HG03095 (cell line): ENCODE data around the gene CAAP1.
"Not testable (repeated sequence)": the region's sequence is repeated elsewhere in the genome, so short reads cannot be mapped to it uniquely, and the experiment has no call there.

Source experiments
- ATAC-seq: cut with Tn5 transposase; IDR thresholded peaks from one replicate; pipeline ENCODE4 v1.9.1; 2021; ENCODE audit warnings: moderate library complexity; ENCODE audit not compliant: unreplicated experiment

The CAAP1 gene, protein sequence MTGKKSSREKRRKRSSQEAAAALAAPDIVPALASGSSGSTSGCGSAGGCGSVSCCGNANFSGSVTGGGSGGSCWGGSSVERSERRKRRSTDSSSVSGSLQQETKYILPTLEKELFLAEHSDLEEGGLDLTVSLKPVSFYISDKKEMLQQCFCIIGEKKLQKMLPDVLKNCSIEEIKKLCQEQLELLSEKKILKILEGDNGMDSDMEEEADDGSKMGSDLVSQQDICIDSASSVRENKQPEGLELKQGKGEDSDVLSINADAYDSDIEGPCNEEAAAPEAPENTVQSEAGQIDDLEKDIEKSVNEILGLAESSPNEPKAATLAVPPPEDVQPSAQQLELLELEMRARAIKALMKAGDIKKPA

DNA sequence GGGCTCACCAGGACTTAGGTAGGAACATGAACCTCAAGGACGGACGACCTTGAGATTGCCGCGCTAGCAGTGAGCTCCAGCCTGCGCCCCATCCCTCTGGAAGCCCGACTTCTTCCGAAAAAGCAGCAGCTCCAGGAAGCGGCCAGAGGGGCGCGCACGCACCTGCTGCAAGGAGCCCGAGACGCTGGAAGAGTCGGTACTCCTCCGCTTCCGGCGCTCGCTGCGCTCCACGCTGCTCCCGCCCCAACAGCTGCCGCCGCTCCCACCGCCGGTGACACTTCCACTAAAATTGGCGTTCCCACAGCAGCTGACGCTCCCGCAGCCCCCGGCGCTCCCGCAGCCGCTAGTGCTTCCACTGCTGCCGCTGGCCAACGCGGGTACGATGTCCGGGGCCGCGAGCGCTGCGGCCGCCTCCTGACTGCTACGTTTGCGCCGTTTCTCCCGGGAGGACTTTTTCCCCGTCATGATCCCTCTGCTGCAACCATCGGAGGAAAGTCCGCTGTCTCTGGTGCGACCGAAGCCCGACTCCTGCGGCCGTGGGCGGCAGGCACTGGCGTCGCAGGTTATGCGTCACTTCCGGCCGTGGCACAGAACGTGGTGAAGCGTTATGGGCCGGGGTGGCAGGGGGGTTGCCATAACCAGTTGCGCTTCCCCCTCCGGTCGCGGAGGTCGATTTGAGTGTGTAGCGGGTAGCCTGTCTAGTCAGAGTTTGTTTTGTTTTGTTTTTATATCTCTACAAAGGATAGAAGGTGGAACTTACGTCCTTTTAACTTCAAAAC, at the start of gene CAAP1:
Gene CAAP1, minus strand, starts transcription at position 552 of the 779 bp plus-strand sequence. Its CDS starts 87 bp downstream, at position 465.
- peak; percentile 91 for ATAC-seq

DNA sequence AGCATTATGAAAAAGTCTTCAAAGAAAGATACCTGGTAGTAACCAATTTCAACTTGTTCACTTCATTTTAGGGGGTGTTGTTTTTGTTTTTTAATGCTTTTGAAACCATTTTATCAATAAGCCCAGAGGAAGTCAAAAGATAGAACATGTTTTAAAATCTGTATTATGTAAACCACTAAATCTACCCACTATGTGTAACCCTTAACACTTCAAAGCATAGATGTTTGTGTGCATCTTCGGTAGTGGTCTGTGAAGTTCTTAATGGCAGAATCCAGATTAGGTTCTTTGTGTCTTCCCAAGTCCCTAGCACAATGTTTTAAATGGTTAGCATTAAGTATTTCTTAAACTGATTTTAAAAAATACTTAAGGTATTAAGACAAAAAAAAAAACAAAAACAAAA, 48.2 kb upstream of the CAAP1 start:
- no peak for ATAC-seq

DNA sequence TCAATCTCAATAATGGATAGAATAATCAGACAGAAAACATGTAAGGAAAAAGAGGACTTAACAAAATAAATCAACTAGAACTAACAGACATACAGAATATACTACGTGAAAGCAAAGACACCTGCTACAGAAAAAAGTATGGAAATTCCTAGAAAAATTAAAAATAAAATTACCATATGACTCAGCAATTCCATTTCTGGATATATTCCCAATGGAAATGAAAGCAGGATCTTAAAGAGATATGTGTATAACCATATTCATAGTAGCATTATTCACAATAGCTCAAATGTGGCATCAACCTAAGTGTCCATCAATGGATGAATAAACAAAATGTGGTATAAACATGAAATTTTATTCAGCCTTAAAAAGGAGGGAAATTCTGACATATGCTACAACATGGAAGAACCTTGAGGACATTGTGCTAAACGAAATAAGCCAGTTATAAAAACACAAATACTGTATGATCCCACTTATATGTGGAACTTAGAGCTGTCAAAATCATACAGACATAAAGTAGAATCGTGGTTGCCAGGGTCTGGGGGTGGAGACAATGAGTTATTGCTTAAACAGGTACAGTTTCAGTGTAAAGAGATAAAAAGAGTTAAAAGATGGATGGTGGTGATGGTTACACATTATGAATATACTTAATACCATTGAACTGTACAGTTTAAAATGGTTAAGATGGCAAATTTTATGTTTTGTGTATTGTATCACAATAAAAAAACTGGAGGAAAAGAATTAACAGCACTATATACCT, 47.5 kb upstream of the CAAP1 start:
- no peak for ATAC-seq

DNA sequence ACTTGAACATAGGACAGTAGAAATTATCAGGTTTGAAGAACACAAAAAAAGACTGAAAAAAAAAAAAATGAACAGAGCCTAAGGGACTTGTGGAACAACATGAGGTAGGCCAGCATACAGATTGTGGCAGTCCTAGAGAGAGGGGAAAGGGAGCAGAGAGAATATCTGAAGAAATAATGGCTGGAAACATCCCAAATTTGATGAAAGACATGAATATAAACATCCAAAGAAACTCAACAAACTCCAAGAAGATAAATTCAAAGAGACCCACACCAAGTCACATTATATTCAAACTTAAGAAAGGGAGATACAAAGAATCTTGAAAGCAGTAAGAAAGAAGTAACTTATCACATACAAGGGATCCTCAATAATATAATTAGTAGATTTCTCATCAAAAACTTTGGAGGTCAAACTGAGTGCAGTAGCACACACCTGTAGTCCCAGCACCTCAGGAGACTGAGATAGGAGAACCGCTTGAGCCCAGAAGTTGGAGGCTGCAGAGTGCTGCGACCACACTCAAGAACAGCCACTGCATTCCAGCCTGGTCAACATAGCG, 45.3 kb upstream of the CAAP1 start:
- no peak for ATAC-seq

DNA sequence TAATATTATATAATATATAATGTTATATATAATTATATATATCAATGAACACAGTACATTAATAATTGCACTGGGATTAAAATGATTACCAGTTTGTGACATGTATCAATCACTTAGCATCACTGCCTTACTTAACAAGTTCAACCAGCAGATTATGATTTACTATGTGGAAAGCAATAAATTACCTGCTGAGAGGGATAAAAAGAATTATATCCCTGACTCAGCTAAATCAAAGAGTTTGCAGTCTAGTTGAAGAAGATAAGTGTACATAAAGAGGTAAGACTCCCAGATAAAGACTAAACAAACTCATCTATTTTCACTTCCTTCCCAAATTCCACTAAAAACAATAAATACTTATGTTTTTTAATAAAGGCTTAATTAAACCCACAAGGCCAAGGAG, 43.2 kb upstream of the CAAP1 start:
- no peak for ATAC-seq

DNA sequence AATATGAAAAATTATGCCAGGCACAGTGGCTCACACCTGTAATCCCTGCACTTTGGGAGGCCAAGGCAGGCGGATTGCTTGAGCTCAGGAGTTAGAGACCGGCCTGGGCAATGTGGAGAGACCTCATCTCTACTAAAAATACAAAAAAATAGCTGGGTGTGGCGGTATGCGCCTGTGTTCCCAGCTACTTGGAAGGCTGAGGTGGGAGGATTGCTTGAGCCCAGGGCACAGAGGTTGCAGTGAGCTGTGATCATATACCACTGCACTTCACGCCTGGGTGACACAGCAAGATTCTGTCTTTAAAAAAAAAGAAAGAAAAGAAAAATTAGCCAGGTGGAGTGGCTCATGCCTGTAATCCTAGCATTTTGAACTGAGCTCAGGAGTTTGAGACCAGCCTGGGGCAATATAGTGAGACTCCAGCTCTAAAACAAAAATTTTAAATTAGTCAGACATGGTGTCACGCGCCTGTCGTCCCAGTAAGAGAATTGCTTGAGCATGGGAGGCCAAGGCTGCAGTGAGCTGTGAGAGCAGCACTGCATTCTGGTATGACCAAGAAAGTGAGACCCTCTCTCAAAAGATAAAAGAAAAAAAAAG, 36.4 kb upstream of the CAAP1 start:
- no peak for ATAC-seq

DNA sequence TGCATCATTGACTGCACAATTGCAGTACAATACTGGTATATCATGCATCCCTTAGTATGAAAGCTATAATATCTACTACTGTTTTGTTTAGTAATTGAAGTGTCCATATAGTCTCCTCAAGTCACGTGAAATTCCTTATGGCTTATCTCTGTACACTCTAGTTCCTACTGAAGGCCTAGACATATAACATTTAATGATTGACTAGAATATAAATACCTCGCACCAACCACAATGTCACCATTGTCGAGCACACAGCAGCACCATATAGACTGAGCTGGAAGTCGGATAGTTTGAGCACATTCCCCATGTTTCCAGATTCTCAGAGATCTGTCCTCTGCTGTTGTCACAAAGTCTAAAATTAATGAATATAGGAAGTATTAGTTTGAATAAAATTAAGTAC, 33.0 kb upstream of the CAAP1 start:
- no peak for ATAC-seq

DNA sequence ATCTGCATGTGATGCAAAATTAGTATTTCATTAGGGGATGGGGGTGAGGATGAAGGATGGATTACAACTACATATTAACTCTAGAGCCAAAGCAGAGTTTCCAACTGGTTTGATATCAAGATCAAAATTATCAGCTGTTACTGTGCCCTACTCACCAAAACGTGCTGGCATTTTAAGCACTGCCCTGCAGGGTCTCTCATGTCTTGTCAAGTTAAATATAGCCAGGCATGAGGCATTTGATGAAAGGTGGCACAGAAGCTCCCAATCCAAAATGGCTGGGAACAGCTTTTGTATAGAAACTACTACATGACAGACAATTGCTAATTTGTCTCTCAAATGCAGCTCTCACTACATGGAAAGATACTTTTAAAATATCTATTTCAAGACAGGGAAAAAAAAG, 27.1 kb upstream of the CAAP1 start:
- no peak for ATAC-seq

DNA sequence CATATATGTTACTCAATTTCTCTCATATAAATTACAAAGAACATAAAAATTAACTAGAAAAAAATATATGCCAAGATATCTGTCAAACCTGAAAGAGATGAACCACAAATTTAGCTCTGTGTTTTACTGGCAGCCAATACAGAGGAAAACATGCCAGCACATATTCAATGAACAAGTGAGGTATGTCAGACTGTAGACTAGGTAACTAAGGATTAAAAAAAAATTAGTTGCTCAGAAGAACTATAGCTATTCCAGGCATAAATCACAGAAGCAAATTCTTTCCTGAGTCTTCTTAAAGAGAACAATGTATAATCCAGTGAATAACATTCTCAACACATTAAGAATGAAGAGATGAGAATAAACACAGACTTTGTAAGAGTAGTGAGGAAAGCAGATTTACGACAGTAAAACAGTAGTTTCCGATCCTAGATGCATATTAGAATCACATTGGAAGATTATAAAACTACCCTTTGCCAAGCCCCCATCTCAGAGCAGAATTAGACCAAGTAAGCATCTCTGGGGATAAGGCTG, 20.6 kb upstream of the CAAP1 start:
- no peak for ATAC-seq

DNA sequence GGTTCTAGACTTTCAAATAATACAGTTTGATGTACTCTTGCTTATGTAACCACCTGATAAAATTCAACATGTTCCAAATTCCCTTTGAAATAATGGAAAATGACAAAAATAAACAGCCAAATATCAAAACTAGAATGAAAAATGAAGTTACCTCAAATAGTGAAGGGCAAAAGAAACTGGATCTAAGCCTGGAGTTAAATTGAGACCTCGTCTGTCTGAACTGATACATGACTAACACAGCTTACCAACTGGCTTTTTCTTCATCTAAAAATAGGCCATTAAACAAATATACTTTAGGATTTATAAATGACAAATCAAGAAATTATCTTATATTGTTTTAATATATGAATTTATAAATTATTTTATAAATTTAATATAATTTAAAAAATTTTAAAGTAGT, 12.1 kb upstream of the CAAP1 start:
- ATAC-seq: no peak

DNA sequence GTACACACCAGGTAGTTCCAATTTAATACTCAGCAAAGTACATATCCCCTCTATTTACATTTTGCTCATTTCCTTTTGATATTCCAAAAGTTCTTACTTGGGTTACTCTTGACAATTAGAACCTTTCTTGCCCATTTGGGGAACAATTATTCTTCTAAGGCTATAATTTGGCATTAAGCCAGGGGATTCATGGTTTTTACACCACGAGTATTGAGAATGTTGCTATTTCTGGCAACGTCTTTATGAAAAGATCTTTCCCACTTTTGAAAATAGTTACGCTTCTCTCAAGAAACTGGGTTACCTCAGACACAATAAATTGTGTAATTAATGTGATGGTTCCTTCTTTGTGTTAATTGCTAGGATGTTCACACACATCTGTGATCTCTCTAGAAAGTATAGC, 11.5 kb upstream of the CAAP1 start:
- ATAC-seq: no peak

DNA sequence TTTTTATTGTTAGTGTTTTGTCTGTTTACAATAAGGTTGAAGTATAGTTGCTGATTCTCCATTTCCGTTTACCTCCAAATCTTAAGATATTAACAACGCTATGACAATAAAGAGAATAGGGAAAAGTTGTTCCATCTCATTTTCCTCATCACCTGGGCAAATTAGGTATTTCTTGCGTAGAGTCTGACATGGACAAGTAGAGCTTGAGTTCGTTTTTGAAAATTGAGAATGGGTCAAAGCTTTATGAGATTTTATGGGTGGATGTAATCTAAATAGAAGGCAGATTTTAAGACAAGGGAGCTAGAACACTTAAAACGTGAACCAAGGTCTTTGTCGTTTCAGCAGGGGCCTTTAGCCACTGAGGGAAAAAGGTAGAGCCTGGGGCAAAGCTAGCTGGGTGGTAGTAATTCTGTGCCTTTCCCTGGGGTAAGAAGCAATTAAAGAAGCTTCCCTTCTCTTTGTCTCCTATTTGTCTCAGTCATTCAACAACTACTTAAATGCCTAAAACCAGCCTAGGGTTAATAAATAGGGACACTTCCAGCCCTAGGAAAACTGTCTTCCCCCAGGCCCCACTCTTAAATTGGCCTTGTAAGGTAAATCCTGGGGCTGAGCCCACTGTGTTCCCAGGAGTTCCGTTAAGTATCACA, 551 bp upstream of the CAAP1 start:
- no peak for ATAC-seq

DNA sequence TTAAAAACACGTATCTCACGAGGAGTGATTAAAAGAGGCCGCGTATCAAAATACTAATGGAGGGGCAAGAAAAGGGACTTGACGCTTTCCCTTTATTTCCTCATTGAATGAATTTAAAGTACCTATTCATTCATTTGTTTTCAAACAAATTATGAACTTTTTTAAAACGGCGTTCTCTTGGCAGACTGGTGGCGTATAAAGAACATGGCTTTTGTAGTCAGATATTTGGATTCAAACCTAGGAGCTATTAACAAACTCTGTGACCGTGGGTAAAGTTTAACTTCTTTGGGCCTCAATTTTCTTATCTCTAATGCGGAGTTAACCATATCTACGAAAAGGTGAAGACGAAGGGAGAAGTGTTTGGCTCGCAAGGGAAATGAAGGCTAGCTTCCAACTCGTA, 876 bp downstream of the CAAP1 start:
- ATAC-seq: no peak

DNA sequence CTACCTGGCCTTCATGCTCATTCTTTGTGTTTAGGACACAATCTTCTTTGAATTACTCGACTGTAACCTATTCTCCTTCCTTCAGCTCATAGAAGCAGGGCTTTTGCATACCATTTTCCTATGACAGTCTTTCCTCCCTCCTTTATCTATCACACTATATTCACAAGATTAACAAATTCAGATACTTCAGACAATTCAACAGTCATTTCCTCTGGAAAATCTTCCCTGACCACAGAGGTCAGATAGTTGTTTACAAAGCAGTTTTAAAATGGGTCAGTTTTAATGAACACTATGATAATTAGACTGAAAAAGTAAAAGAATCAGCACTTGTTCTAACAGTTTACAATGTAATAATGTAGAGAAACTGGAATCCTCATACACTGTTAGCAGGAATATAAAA, 4.3 kb downstream of the CAAP1 start:
- ATAC-seq: no peak

DNA sequence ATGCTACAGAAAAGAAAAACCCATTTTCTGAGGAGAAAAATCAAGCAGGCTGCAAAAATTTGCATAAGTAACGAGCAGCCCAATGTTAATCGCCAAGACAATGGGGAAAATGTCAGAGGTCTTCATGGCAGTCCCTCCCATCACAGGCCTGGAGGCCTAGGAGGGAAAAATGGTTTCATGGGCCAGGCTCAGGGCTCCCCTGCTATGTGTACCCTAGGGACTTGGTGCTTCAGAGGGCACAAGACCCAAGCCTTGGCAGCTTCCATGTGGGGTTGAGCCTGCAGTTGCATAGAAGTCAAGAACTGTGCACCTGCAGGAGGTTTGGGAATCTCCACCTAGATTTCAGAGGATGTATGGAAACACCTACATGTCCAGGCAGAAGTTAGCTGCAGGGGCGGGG, 10.4 kb downstream of the CAAP1 start:
- ATAC-seq: no peak

DNA sequence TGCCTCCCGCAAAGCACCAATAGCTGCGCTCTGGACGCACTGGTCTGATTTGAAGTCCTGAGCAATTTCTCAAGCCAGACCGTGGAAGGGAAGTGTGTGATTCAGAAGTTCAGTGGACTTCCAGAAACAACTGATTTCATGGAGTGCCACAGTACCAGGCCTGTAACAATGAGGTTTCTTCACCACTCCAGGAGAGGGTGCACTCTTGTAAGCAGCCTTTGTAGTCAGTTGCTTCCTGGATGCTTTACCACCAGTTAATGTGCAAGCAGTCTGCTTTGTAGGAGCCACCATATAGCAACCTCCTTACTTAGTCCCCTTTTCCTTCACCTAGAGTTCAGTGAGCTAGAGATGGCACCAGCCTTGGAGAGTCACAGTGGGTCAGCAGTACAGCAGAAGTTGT, 12.3 kb downstream of the CAAP1 start:
- no peak for ATAC-seq

DNA sequence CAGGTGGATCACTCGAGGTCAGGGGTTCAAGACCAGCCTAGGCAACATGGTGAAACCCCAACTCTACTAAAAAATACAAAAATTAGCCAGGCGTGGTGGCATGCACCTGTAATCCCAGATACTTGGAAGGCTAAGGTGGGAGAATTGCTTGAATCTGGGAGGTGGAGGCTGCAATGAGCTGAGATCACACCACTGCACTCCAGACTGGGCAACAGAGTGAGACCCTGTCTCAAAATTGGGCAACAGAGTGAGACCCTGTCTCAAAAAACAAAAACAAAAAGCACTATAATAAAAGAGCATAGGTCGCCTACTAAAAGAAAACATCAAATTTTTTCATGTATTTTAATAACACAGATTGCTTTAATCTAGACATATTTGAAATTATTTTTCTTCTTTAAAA, 17.4 kb downstream of the CAAP1 start:
- ATAC-seq: not testable (repeated sequence)

DNA sequence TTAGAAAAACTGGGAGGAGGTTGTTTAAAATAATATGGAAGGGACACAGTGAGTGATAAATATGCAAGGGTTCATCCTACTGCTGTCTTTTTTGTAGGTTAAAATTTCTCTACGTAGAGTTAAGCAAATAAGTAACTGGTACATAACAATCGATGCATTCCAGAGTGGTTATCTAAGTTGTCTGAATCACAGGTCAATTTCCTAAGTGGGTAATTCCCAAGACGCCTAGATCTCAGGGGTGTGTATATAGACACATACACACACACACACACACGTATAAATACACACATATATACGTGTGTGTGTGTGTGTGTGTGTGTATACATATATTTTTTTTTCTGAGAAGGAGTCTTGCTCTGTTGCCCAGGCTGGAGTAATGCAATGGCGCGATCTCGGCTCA, 22.3 kb downstream of the CAAP1 start:
- no peak for ATAC-seq

DNA sequence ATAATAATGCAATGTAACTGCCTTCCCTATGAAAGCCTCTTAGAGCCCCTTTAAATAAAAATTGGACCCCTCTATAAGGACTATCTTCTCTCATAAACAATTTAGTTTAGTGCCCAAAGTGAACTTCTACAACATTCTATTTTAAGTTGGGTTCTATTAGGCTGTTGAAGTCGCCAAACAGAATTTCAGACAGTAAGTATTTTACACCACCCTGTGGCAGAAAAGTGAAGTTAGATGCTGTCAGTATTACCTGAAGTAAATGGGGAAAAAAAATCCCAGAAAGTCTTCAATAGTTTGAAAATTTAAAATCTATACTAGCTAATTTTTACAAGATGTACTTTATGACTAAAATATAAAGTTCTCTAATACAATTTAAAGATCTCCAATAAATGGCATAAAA, 29.5 kb downstream of the CAAP1 start:
- ATAC-seq: no peak

DNA sequence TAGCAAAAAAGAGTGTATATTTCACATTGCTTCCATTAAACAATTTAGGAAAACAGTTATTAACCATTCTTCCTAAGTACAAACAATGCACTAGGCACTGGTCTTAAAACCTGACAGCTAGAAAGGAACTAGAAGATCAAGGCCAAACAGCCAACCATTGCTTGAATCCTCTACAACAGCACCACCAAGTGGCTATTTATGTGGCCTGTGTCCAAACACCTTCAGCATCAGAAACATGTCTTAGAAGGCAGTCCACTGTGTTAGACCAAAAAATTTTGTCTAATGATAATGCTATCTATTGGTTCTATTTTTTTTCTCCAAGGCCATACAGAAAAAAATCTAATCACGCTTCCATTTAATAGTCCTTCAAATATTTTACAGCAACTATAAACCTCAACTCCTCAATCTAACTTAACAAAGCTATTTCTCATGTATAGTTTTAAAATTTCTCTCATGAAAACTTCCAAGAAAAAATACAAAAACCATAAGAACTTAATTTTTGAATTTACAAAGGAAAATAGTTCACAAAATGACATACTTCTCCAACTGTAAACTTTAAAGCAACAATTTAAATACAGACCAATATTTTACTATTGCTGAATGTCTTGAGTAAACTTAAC, 36.1 kb downstream of the CAAP1 start:
- no peak for ATAC-seq
